ENCODE results near the gene RNF5.

GRCh38 chr6:32192608-32193039 lies 14.4 kb downstream of the RNF5 start, which contains the start of gene GPSM3:
- TF ChIP-seq CTCF (IDR thresholded peaks at IDR 0.05; ENCODE audit: low read length) (no peak), EZH2 (optimal IDR thresholded peaks at IDR 0.05; ENCODE audit: low read depth, low read length) (no peak)

Data from MM.1S (cell line).